ENCODE data around the gene GNAI3. TPM values are rescaled to one million over a fixed set of nuclear protein-coding genes. Genes with fewer than 3 reads are reported as not detected.

The GNAI3 gene
- total and polyA plus RNA-seq, 10 of the 15 experiments (the other 5 are each of a cell fraction or from before 2014, with no cell fraction given): 5.9 to 13.8 (median 8.0) TPM

DNA sequence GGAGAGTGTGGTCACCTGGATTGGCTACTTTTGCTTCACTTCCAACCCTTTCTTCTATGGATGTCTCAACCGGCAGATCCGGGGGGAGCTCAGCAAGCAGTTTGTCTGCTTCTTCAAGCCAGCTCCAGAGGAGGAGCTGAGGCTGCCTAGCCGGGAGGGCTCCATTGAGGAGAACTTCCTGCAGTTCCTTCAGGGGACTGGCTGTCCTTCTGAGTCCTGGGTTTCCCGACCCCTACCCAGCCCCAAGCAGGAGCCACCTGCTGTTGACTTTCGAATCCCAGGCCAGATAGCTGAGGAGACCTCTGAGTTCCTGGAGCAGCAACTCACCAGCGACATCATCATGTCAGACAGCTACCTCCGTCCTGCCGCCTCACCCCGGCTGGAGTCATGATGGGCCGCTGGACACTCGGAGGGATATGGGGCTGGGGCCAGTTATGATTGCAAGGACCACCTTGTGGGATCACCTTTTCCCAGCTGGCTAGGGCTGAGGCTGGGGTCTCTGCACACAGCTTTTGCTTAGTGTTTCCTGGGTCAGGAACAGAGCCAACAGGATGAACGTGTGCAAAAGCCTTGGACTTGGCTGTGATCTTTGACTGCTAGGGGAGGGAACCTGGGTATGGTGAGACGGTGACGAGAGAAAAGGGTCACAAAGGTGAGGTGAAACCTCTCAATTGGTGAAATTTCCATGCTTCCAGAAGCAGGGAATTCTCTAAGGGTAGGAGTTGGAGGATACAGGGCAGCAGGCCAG, 4.3 kb upstream of the GNAI3 start:
- intact Hi-C loops (cut with micrococcal nuclease; ENCODE audit: unreplicated experiment) (no loop called here), in situ Hi-C loops (cut with MboI) (no loop called here)
- Histone ChIP-seq H3K27ac (ENCODE audit: control insufficient read depth, insufficient read depth) (no peak overlapping the region), H3K4me1 (ENCODE audit: control insufficient read depth, insufficient read depth, low read length) (peaks cover 6% of the 10 kb centered on the region), H4K20me1 (ENCODE audit: control insufficient read depth, insufficient read depth) (no peaks in the 10 kb centered on the region), H3K27me3 (replicated peaks in 1 of 2; ENCODE audit: control insufficient read depth in 2 of 2, insufficient read depth in 2 of 2, low read length in 1 of 2) (no peaks in the 10 kb centered on the region), H2AFZ (ENCODE audit: control insufficient read depth, low read depth, low read length) (no peak overlapping the region), H3K9ac (ENCODE audit: control insufficient read depth, insufficient read depth, low read length) (no peak overlapping the region), H3K9me3 (replicated peaks; ENCODE audit: control insufficient read depth, insufficient read depth, low read length) (no peaks in the 10 kb centered on the region), H3K4me3 (no peak overlapping the region), H3K36me3 (ENCODE audit: control insufficient read depth in 2 of 2, insufficient read depth in 2 of 2, low read length in 1 of 2) (no peaks in the 10 kb centered on the region), H3K79me2 (ENCODE audit: control insufficient read depth, insufficient read depth, low read length) (peaks cover 24% of the 10 kb centered on the region), H3K4me2 (ENCODE audit: control insufficient read depth, insufficient read depth) (no peak overlapping the region)
- whole genome bisulfite sequencing (ENCODE audit: insufficient coverage, insufficient replicate concordance, low lambda C conversion rate, missing lambda C conversion rate): 57% methylated on average over 14 of the region's 14 CpGs
- ChIA-PET CTCF (interaction anchor here (1.0 to 7.6 kb wide), 11 partner anchors 9 to 440 kb away, joined by 3 to 201 read pairs (median 6); partner anchors contain the start of genes AHCYL1, CYB561D1 and PSRC1), POLR2A (interaction anchor here (0.6 kb wide), 2 partner anchors 10 to 135 kb away, joined by 3 to 4 read pairs; no protein-coding TSS in a partner anchor), RAD21 (ENCODE audit: unreplicated experiment) (interaction anchor here (1.0 to 4.7 kb wide), 4 partner anchors 80 to 441 kb away, joined by 3 to 106 read pairs (median 48); partner anchors contain the start of gene AHCYL1), SMC1A (ENCODE audit: uncharacterized antibody, unreplicated experiment) (interaction anchor here (3.0 to 4.6 kb wide), 3 partner anchors 85 to 230 kb away, joined by 36 to 117 read pairs (median 58); no protein-coding TSS in a partner anchor)
- TF ChIP-seq NR2C1 (IDR thresholded peaks at IDR 0.05): no peak
- no peak for TF ChIP-seq GABPA (IDR thresholded peaks at IDR 0.05; ENCODE audit: low read depth)
- no peak for TF ChIP-seq CHD2 (IDR thresholded peaks at IDR 0.05; ENCODE audit: borderline replicate concordance, low read depth, low read length)
- TF ChIP-seq, protein P1, sequence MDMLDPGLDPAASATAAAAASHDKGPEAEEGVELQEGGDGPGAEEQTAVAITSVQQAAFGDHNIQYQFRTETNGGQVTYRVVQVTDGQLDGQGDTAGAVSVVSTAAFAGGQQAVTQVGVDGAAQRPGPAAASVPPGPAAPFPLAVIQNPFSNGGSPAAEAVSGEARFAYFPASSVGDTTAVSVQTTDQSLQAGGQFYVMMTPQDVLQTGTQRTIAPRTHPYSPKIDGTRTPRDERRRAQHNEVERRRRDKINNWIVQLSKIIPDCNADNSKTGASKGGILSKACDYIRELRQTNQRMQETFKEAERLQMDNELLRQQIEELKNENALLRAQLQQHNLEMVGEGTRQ (IDR thresholded peaks at IDR 0.05; ENCODE audit: borderline replicate concordance, low read depth, low read length): no peak
- no peak for TF ChIP-seq SUZ12 (IDR thresholded peaks at IDR 0.05; ENCODE audit: unreplicated experiment)
- TF ChIP-seq SUPT20H (IDR thresholded peaks at IDR 0.05; ENCODE audit: borderline replicate concordance, control insufficient read depth, low read depth, low read length): no peak
- TF ChIP-seq CHD1 (IDR thresholded peaks at IDR 0.05; ENCODE audit: low read depth, low read length): no peak
- TF ChIP-seq, protein P2, sequence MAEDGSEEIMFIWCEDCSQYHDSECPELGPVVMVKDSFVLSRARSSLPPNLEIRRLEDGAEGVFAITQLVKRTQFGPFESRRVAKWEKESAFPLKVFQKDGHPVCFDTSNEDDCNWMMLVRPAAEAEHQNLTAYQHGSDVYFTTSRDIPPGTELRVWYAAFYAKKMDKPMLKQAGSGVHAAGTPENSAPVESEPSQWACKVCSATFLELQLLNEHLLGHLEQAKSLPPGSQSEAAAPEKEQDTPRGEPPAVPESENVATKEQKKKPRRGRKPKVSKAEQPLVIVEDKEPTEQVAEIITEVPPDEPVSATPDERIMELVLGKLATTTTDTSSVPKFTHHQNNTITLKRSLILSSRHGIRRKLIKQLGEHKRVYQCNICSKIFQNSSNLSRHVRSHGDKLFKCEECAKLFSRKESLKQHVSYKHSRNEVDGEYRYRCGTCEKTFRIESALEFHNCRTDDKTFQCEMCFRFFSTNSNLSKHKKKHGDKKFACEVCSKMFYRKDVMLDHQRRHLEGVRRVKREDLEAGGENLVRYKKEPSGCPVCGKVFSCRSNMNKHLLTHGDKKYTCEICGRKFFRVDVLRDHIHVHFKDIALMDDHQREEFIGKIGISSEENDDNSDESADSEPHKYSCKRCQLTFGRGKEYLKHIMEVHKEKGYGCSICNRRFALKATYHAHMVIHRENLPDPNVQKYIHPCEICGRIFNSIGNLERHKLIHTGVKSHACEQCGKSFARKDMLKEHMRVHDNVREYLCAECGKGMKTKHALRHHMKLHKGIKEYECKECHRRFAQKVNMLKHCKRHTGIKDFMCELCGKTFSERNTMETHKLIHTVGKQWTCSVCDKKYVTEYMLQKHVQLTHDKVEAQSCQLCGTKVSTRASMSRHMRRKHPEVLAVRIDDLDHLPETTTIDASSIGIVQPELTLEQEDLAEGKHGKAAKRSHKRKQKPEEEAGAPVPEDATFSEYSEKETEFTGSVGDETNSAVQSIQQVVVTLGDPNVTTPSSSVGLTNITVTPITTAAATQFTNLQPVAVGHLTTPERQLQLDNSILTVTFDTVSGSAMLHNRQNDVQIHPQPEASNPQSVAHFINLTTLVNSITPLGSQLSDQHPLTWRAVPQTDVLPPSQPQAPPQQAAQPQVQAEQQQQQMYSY (CRISPR knock-in tag; IDR thresholded peaks at IDR 0.05): no peak
- TF ChIP-seq CREM (IDR thresholded peaks at IDR 0.05; ENCODE audit: low read depth): no peak
- TF ChIP-seq MEF2B (IDR thresholded peaks at IDR 0.05; ENCODE audit: partially characterized antibody, poor library complexity, severe bottlenecking): no peak
- TF ChIP-seq POU2F2 (IDR thresholded peaks at IDR 0.05; ENCODE audit: borderline replicate concordance, low read depth, low read length): no peak
- TF ChIP-seq, protein P3, sequence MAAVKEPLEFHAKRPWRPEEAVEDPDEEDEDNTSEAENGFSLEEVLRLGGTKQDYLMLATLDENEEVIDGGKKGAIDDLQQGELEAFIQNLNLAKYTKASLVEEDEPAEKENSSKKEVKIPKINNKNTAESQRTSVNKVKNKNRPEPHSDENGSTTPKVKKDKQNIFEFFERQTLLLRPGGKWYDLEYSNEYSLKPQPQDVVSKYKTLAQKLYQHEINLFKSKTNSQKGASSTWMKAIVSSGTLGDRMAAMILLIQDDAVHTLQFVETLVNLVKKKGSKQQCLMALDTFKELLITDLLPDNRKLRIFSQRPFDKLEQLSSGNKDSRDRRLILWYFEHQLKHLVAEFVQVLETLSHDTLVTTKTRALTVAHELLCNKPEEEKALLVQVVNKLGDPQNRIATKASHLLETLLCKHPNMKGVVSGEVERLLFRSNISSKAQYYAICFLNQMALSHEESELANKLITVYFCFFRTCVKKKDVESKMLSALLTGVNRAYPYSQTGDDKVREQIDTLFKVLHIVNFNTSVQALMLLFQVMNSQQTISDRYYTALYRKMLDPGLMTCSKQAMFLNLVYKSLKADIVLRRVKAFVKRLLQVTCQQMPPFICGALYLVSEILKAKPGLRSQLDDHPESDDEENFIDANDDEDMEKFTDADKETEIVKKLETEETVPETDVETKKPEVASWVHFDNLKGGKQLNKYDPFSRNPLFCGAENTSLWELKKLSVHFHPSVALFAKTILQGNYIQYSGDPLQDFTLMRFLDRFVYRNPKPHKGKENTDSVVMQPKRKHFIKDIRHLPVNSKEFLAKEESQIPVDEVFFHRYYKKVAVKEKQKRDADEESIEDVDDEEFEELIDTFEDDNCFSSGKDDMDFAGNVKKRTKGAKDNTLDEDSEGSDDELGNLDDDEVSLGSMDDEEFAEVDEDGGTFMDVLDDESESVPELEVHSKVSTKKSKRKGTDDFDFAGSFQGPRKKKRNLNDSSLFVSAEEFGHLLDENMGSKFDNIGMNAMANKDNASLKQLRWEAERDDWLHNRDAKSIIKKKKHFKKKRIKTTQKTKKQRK (IDR thresholded peaks at IDR 0.05; ENCODE audit: low read depth, low read length): no peak
- FAIRE-seq: no peak
- no TSS peak for BruUV-seq (replicated peaks)
- no peak for ATAC-seq
- no peak for DNase-seq (ENCODE audit: low read depth, low spot score)
